ENCODE results near the gene SPACA7.

SPACA7 gene

GRCh38 chr13:112376050-112376681 lies at the start of gene SPACA7:
Gene SPACA7, plus strand, starts transcription at chr13:112376355. Its CDS starts 31 bp downstream, at chr13:112376386.
- Histone ChIP-seq H3K27me3 (ENCODE audit: control insufficient read depth in 1 of 2, insufficient read depth in 2 of 2, low read length in 2 of 2) (no peaks in the 10 kb centered on the region), H3K36me3 (ENCODE audit: control insufficient read depth in 2 of 2, insufficient read depth in 2 of 2, low read length in 2 of 2) (no peaks in the 10 kb centered on the region), H3K9ac (ENCODE audit: low read length in 2 of 2) (no peak within 1 kb of the TSS), H3K4me3 (ENCODE audit: low read length in 2 of 2) (no peak within 1 kb of the TSS), H3K27ac (ENCODE audit: low read length) (no peak within 1 kb of the TSS), H3K9me3 (ENCODE audit: control insufficient read depth in 2 of 2, low read length in 2 of 2) (peaks cover 0 to 5% of the 10 kb centered on the region in 2 donors), H3K4me1 (ENCODE audit: control insufficient read depth, insufficient read depth, low read length) (no peaks in the 10 kb centered on the region)

- Histone ChIP-seq H3K36me3 (ENCODE audit: control insufficient read depth in 2 of 2, insufficient read depth in 2 of 2, low read length in 2 of 2) (no peaks in the 10 kb centered on the region), H3K4me3 (ENCODE audit: low read length in 2 of 2) (no peak overlapping the region), H3K9me3 (ENCODE audit: control insufficient read depth in 2 of 2, low read length in 2 of 2) (no peaks in the 10 kb centered on the region), H3K9ac (ENCODE audit: low read length in 2 of 2) (no peak overlapping the region), H3K27ac (ENCODE audit: low read length) (no peak overlapping the region), H3K4me1 (ENCODE audit: control insufficient read depth, insufficient read depth, low read length) (peaks cover 7% of the 10 kb centered on the region), H3K27me3 (ENCODE audit: control insufficient read depth in 1 of 2, insufficient read depth in 2 of 2, low read length in 2 of 2) (peaks cover 17 to 24% of the 10 kb centered on the region in 2 donors)
Measured at GRCh38 chr13:112326821-112327370, 49.3 kb upstream of the SPACA7 start.

- Histone ChIP-seq H3K9ac (ENCODE audit: low read length in 2 of 2) (no peak overlapping the region), H3K9me3 (ENCODE audit: control insufficient read depth in 2 of 2, low read length in 2 of 2) (no peaks in the 10 kb centered on the region), H3K36me3 (ENCODE audit: control insufficient read depth in 2 of 2, insufficient read depth in 2 of 2, low read length in 2 of 2) (no peaks in the 10 kb centered on the region), H3K27me3 (ENCODE audit: control insufficient read depth in 1 of 2, insufficient read depth in 2 of 2, low read length in 2 of 2) (peaks cover 29 to 37% of the 10 kb centered on the region in 2 donors), H3K27ac (ENCODE audit: low read length) (no peak overlapping the region), H3K4me3 (ENCODE audit: low read length in 2 of 2) (no peak overlapping the region), H3K4me1 (ENCODE audit: control insufficient read depth, insufficient read depth, low read length) (peaks cover 7% of the 10 kb centered on the region)
Measured at GRCh38 chr13:112328936-112329335, 47.2 kb upstream of the SPACA7 start.

- Histone ChIP-seq H3K36me3 (ENCODE audit: control insufficient read depth in 2 of 2, insufficient read depth in 2 of 2, low read length in 2 of 2) (no peaks in the 10 kb centered on the region), H3K9ac (ENCODE audit: low read length in 2 of 2) (no peak overlapping the region), H3K27ac (ENCODE audit: low read length) (no peak overlapping the region), H3K4me1 (ENCODE audit: control insufficient read depth, insufficient read depth, low read length) (peaks cover 7% of the 10 kb centered on the region), H3K4me3 (ENCODE audit: low read length in 2 of 2) (no peak overlapping the region), H3K27me3 (ENCODE audit: control insufficient read depth in 1 of 2, insufficient read depth in 2 of 2, low read length in 2 of 2) (peaks cover 29 to 38% of the 10 kb centered on the region in 2 donors), H3K9me3 (ENCODE audit: control insufficient read depth in 2 of 2, low read length in 2 of 2) (no peaks in the 10 kb centered on the region)
Measured at GRCh38 chr13:112329376-112329775, 46.8 kb upstream of the SPACA7 start.

- H3K36me3 ChIP-seq (ENCODE audit: control insufficient read depth in 2 of 2, insufficient read depth in 2 of 2, low read length in 2 of 2): no peaks in the 10 kb centered on the region
- H3K4me1 ChIP-seq (ENCODE audit: control insufficient read depth, insufficient read depth, low read length): peaks cover 7% of the 10 kb centered on the region
- no peak overlapping the region for H3K4me3 ChIP-seq (ENCODE audit: low read length in 2 of 2)
- H3K27ac ChIP-seq (ENCODE audit: low read length): no peak overlapping the region
- peaks cover 29 to 39% of the 10 kb centered on the region in 2 donors for H3K27me3 ChIP-seq (ENCODE audit: control insufficient read depth in 1 of 2, insufficient read depth in 2 of 2, low read length in 2 of 2)
- H3K9ac ChIP-seq (ENCODE audit: low read length in 2 of 2): no peak overlapping the region
- H3K9me3 ChIP-seq (ENCODE audit: control insufficient read depth in 2 of 2, low read length in 2 of 2): no peaks in the 10 kb centered on the region
Measured at GRCh38 chr13:112330066-112330465, 46.1 kb upstream of the SPACA7 start.

- no peak overlapping the region for H3K9ac ChIP-seq (ENCODE audit: low read length in 2 of 2)
- H3K27ac ChIP-seq (ENCODE audit: low read length): no peak overlapping the region
- H3K27me3 ChIP-seq (ENCODE audit: control insufficient read depth in 1 of 2, insufficient read depth in 2 of 2, low read length in 2 of 2): peaks cover 29 to 35% of the 10 kb centered on the region in 2 donors
- peaks cover 7% of the 10 kb centered on the region for H3K4me1 ChIP-seq (ENCODE audit: control insufficient read depth, insufficient read depth, low read length)
- H3K4me3 ChIP-seq (ENCODE audit: low read length in 2 of 2): peak overlapping the region in 1 of 2 donors; percentile 52
- H3K9me3 ChIP-seq (ENCODE audit: control insufficient read depth in 2 of 2, low read length in 2 of 2): no peaks in the 10 kb centered on the region
- no peaks in the 10 kb centered on the region for H3K36me3 ChIP-seq (ENCODE audit: control insufficient read depth in 2 of 2, insufficient read depth in 2 of 2, low read length in 2 of 2)
Measured at GRCh38 chr13:112330479-112331381, 45.4 kb upstream of the SPACA7 start.

GRCh38 chr13:112331675-112332074 lies 44.5 kb upstream of the SPACA7 start:
- H3K4me3 ChIP-seq (ENCODE audit: low read length in 2 of 2): no peak overlapping the region
- H3K27me3 ChIP-seq (ENCODE audit: control insufficient read depth in 1 of 2, insufficient read depth in 2 of 2, low read length in 2 of 2): peaks cover 29 to 31% of the 10 kb centered on the region in 2 donors
- H3K4me1 ChIP-seq (ENCODE audit: control insufficient read depth, insufficient read depth, low read length): peaks cover 2% of the 10 kb centered on the region
- peaks cover 0 to 2% of the 10 kb centered on the region in 2 donors for H3K9me3 ChIP-seq (ENCODE audit: control insufficient read depth in 2 of 2, low read length in 2 of 2)
- H3K36me3 ChIP-seq (ENCODE audit: control insufficient read depth in 2 of 2, insufficient read depth in 2 of 2, low read length in 2 of 2): no peaks in the 10 kb centered on the region
- no peak overlapping the region for H3K9ac ChIP-seq (ENCODE audit: low read length in 2 of 2)
- no peak overlapping the region for H3K27ac ChIP-seq (ENCODE audit: low read length)

GRCh38 chr13:112332727-112333126 lies 43.4 kb upstream of the SPACA7 start:
- peaks cover 2% of the 10 kb centered on the region for H3K4me1 ChIP-seq (ENCODE audit: control insufficient read depth, insufficient read depth, low read length)
- H3K4me3 ChIP-seq (ENCODE audit: low read length in 2 of 2): no peak overlapping the region
- no peak overlapping the region for H3K9ac ChIP-seq (ENCODE audit: low read length in 2 of 2)
- peaks cover 29% of the 10 kb centered on the region in 2 donors for H3K27me3 ChIP-seq (ENCODE audit: control insufficient read depth in 1 of 2, insufficient read depth in 2 of 2, low read length in 2 of 2)
- H3K9me3 ChIP-seq (ENCODE audit: control insufficient read depth in 2 of 2, low read length in 2 of 2): peaks cover 0 to 8% of the 10 kb centered on the region in 2 donors
- H3K27ac ChIP-seq (ENCODE audit: low read length): no peak overlapping the region
- H3K36me3 ChIP-seq (ENCODE audit: control insufficient read depth in 2 of 2, insufficient read depth in 2 of 2, low read length in 2 of 2): no peaks in the 10 kb centered on the region

- Histone ChIP-seq H3K27ac (ENCODE audit: low read length) (no peak overlapping the region), H3K36me3 (ENCODE audit: control insufficient read depth in 2 of 2, insufficient read depth in 2 of 2, low read length in 2 of 2) (no peaks in the 10 kb centered on the region), H3K9ac (ENCODE audit: low read length in 2 of 2) (no peak overlapping the region), H3K4me1 (ENCODE audit: control insufficient read depth, insufficient read depth, low read length) (peaks cover 2% of the 10 kb centered on the region), H3K27me3 (ENCODE audit: control insufficient read depth in 1 of 2, insufficient read depth in 2 of 2, low read length in 2 of 2) (peaks cover 26% of the 10 kb centered on the region in 2 donors), H3K9me3 (ENCODE audit: control insufficient read depth in 2 of 2, low read length in 2 of 2) (peaks cover 4 to 8% of the 10 kb centered on the region in 2 donors), H3K4me3 (ENCODE audit: low read length in 2 of 2) (no peak overlapping the region)
Measured at GRCh38 chr13:112333756-112334543, 42.2 kb upstream of the SPACA7 start.

- peaks cover 4 to 8% of the 10 kb centered on the region in 2 donors for H3K9me3 ChIP-seq (ENCODE audit: control insufficient read depth in 2 of 2, low read length in 2 of 2)
- H3K36me3 ChIP-seq (ENCODE audit: control insufficient read depth in 2 of 2, insufficient read depth in 2 of 2, low read length in 2 of 2): no peaks in the 10 kb centered on the region
- H3K27ac ChIP-seq (ENCODE audit: low read length): no peak overlapping the region
- H3K4me1 ChIP-seq (ENCODE audit: control insufficient read depth, insufficient read depth, low read length): peaks cover 2% of the 10 kb centered on the region
- H3K27me3 ChIP-seq (ENCODE audit: control insufficient read depth in 1 of 2, insufficient read depth in 2 of 2, low read length in 2 of 2): peaks cover 24 to 26% of the 10 kb centered on the region in 2 donors
- H3K9ac ChIP-seq (ENCODE audit: low read length in 2 of 2): no peak overlapping the region
- no peak overlapping the region for H3K4me3 ChIP-seq (ENCODE audit: low read length in 2 of 2)
Measured at GRCh38 chr13:112335135-112335534, 41.0 kb upstream of the SPACA7 start.

Data from stomach smooth muscle (tissue), 2 donors.